ENCODE measurements around the gene HNRNPH3. TPM values are rescaled to one million over a fixed set of nuclear protein-coding genes. Genes with fewer than 3 reads are reported as not detected.
A peak's percentile ranks its signal among the peaks of the same experiment; 100 is the strongest.

Gene HNRNPH3
- polyA plus RNA-seq, 2 of the 4 experiments (the other 2 are of a cell fraction): 210 to 354 TPM

DNA sequence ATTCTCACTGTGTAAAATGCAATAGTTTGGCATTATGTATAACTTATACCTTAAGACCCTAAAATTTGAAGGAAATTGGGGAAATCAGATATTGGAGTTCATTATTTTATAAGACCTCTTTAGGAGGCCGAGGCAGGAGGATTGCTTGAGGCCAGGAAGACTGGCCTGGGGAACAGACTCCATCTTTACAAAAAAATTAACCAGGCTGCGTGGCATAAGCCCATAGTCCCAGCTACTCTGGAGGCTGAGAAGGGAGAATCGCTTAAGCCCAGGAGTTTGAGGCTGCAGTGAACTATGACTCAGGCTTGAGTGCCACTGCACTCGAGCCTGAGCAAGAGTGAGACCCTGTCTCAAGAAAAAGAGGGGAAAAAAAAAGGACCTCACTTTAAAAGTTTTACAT, 14.9 kb downstream of the HNRNPH3 start:
- FAIRE-seq: no peak
- 0 out of 3 replicates have a peak, but pooled peaks cover 4% of the 10 kb centered on the region for H3K4me1 ChIP-seq
- no peaks in the 10 kb centered on the region for H3K9me3 ChIP-seq
- H3K4me2 ChIP-seq: no peak overlapping the region
- H3K27ac ChIP-seq: no peak overlapping the region
- peak in 1 of 2 experiments; percentile 11; a peak in 1 of 6 replicates for ATAC-seq
- no peak overlapping the region for H3K4me3 ChIP-seq
- 89% methylated on average over 4 of the region's 4 CpGs for WGBS (ENCODE audit: missing lambda C conversion rate)
- no peak for DNase-seq (ENCODE audit: low read depth in 1 of 2, low spot score in 1 of 2)
- TF ChIP-seq MAZ (IDR thresholded peaks at IDR 0.05; ENCODE audit: borderline replicate concordance, low read depth, low read length) (no peak), PHF8 (IDR thresholded peaks at IDR 0.05; ENCODE audit: borderline replicate concordance, low read depth) (no peak)
- POLR2A ChIA-PET: interaction anchor here (2.0 kb wide), 1 partner anchor 14 kb away, joined by 7 read pairs; the partner anchor contains the start of gene PBLD
- CTCF ChIA-PET: interaction anchor here (0.6 to 0.9 kb wide), 3 partner anchors 122 to 1058 kb away, joined by 3 to 4 read pairs (median 4); no protein-coding TSS in a partner anchor

DNA sequence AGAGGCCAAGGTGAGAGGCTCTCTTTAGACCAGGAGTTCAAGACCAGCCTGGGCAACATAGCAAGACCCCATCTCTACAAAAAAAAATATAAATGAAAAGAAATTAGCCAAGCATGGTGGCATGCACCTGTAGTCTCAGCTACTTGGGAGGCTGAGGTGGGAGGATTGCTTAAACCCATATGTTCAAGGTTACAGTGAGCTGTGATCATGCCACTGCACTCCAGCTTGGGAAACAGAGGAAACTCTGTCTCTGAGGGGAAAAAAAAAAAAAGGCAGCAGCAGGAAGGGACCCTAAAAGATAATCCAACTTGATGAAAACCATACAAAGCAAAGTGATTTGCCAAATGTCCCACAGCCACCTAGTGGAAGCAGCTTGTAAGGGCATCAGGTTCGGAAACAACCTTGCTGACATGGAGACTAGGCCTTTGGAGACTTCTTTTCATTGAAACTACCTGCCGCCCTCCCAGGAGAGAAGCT, 16.4 kb downstream of the HNRNPH3 start:
- Histone ChIP-seq H3K4me3 (no peak overlapping the region), H3K4me1 (0 out of 3 replicates have a peak, but pooled peaks cover under 1% of the 10 kb centered on the region), H3K4me2 (no peak overlapping the region), H3K27ac (no peak overlapping the region), H3K9me3 (no peaks in the 10 kb centered on the region)
- TF ChIP-seq CHD4 (IDR thresholded peaks at IDR 0.05; ENCODE audit: borderline replicate concordance) (no peak), SMC3 (IDR thresholded peaks at IDR 0.05) (peak; percentile 29; the same call in 1 of the 3 replicates), RAD21 (conservative IDR thresholded peaks at IDR 0.05 in 1 of 2, IDR thresholded peaks at IDR 0.05 in 1 of 2) (peak; percentile 42 to 57; a peak in 3 of 5 replicates), CEBPB (IDR thresholded peaks at IDR 0.05) (no peak), RCOR1 (IDR thresholded peaks at IDR 0.05; ENCODE audit: low read depth, low read length) (no peak), RARB (CRISPR knock-in tag; IDR thresholded peaks at IDR 0.05) (no peak), RNF2 (IDR thresholded peaks at IDR 0.05; ENCODE audit: borderline replicate concordance, low read depth) (no peak), POLR2AphosphoS2 (conservative IDR thresholded peaks at IDR 0.05; ENCODE audit: low read length) (no peak)
- TF ChIP-seq, protein P1, sequence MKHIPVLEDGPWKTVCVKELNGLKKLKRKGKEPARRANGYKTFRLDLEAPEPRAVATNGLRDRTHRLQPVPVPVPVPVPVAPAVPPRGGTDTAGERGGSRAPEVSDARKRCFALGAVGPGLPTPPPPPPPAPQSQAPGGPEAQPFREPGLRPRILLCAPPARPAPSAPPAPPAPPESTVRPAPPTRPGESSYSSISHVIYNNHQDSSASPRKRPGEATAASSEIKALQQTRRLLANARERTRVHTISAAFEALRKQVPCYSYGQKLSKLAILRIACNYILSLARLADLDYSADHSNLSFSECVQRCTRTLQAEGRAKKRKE (CRISPR knock-in tag; IDR thresholded peaks at IDR 0.05; ENCODE audit: low read depth): no peak
- TF ChIP-seq, protein P2, sequence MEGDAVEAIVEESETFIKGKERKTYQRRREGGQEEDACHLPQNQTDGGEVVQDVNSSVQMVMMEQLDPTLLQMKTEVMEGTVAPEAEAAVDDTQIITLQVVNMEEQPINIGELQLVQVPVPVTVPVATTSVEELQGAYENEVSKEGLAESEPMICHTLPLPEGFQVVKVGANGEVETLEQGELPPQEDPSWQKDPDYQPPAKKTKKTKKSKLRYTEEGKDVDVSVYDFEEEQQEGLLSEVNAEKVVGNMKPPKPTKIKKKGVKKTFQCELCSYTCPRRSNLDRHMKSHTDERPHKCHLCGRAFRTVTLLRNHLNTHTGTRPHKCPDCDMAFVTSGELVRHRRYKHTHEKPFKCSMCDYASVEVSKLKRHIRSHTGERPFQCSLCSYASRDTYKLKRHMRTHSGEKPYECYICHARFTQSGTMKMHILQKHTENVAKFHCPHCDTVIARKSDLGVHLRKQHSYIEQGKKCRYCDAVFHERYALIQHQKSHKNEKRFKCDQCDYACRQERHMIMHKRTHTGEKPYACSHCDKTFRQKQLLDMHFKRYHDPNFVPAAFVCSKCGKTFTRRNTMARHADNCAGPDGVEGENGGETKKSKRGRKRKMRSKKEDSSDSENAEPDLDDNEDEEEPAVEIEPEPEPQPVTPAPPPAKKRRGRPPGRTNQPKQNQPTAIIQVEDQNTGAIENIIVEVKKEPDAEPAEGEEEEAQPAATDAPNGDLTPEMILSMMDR (IDR thresholded peaks at IDR 0.05): peak; percentile 56
- TF ChIP-seq, protein P3, sequence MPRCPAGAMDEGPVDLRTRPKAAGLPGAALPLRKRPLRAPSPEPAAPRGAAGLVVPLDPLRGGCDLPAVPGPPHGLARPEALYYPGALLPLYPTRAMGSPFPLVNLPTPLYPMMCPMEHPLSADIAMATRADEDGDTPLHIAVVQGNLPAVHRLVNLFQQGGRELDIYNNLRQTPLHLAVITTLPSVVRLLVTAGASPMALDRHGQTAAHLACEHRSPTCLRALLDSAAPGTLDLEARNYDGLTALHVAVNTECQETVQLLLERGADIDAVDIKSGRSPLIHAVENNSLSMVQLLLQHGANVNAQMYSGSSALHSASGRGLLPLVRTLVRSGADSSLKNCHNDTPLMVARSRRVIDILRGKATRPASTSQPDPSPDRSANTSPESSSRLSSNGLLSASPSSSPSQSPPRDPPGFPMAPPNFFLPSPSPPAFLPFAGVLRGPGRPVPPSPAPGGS (IDR thresholded peaks at IDR 0.05): no peak
- ChIA-PET CTCF (interaction anchor here (0.6 to 2.1 kb wide), 16 partner anchors 8 to 495 kb away, joined by 3 to 12 read pairs (median 3); partner anchors contain the start of gene PBLD), POLR2A (interaction anchor here (0.7 to 2.0 kb wide), 6 partner anchors 16 to 991 kb away, joined by 3 to 11 read pairs (median 4); partner anchors contain the start of genes HNRNPH3, PBLD and RUFY2)
- WGBS (ENCODE audit: missing lambda C conversion rate): 46% methylated on average over 2 of the region's 2 CpGs
- FAIRE-seq (no peak), DNase-seq (ENCODE audit: low read depth in 1 of 2, low spot score in 1 of 2) (peak; percentile 44 to 75), ATAC-seq (peak; percentile 79 to 86)

DNA sequence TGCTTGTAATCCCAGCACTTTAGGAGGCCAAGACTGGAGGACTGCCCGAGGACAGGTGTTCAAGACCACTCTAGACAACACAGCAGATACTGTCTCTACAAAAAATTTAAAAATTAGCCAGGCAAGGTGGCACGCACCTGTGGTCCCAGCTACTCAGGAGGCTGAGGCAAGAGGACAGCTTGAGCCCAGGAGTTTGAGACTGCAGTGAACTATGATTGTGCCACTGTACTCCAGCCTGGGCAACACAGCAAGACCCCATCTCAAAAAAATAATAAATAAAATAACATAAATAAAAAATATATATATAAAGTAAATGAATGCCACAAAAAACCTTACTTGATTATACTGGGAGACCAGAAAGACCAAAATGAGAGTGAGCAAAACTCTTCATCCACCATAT, 21.7 kb downstream of the HNRNPH3 start:
- Histone ChIP-seq H3K27ac (no peak overlapping the region), H3K9me3 (no peaks in the 10 kb centered on the region), H3K4me3 (no peak overlapping the region), H3K4me1 (no peaks in the 10 kb centered on the region), H3K4me2 (no peak overlapping the region)
- WGBS (ENCODE audit: missing lambda C conversion rate): 100% methylated on average over 2 of the region's 2 CpGs
- no peak for DNase-seq (ENCODE audit: low read depth in 1 of 2, low spot score in 1 of 2)
- ChIA-PET CTCF (interaction anchor here (1.8 kb wide), 1 partner anchor 8 kb away, joined by 5 read pairs; no protein-coding TSS in a partner anchor), POLR2A (no interaction called here)
- FAIRE-seq: no peak
- TF ChIP-seq REST (IDR thresholded peaks at IDR 0.05) (no peak), EHMT2 (IDR thresholded peaks at IDR 0.05; ENCODE audit: low read depth) (no peak)
- no peak for ATAC-seq

Data from A549 (cell line).